HG03432 (cell line): ENCODE results near the gene PMPCB.
A peak's percentile ranks its signal among the peaks of the same experiment; 100 is the strongest.
"Not testable (repeated sequence)": the region's sequence is repeated elsewhere in the genome, so short reads cannot be mapped to it uniquely, and the experiment has no call there.

Experiments
- ATAC-seq: cut with Tn5 transposase; IDR thresholded peaks from one replicate; pipeline ENCODE4 v1.9.1; 2021; ENCODE audit warnings: mild to moderate bottlenecking, moderate library complexity; ENCODE audit not compliant: unreplicated experiment

Gene PMPCB, protein sequence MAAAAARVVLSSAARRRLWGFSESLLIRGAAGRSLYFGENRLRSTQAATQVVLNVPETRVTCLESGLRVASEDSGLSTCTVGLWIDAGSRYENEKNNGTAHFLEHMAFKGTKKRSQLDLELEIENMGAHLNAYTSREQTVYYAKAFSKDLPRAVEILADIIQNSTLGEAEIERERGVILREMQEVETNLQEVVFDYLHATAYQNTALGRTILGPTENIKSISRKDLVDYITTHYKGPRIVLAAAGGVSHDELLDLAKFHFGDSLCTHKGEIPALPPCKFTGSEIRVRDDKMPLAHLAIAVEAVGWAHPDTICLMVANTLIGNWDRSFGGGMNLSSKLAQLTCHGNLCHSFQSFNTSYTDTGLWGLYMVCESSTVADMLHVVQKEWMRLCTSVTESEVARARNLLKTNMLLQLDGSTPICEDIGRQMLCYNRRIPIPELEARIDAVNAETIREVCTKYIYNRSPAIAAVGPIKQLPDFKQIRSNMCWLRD

DNA sequence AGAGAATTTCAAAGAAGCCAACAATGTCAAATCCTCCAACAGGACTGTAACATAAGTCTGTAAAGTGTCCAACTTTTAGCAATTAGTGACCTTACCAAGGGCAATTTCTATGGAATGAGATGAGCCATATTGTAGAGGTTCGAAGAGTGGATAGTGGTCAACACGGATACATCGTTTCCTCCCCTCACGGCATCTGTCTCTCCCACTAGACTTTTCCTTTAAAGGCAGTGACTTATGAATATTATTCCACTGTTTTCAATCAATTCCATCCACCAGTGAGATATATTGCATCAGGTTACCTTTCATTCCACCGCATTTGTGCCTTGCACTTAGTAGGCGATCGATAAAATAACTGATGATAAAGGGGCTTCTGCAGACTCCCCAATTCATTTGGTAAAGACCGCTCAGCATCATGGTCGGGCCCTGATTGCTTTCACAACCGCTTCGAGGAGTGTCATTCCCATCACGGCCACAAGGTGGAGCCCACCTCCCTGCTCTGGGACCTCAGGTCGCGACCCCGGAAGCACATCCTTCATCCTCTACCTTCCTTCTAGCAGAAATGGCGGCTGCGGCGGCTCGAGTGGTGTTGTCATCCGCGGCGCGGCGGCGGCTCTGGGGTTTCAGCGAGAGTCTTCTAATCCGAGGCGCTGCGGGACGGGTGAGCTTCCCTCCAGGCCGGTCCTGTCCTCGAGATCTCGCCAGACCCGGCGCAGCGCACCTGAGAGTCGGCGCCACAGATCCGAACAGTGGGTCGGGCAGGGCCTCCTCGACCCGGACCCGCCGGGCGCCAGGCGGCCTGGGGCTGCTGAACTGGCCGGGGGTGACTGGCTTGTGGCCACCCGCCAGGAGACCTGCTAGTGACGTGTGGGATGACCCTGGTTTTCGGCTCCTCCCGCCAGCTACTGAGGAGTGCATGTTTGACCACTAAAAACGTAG lies at the start of gene PMPCB:
PMPCB (plus strand) TSS at position 535 of the 936 bp plus-strand sequence; CDS start at position 560, 25 bp downstream.
- ATAC-seq = peak; percentile 95

DNA sequence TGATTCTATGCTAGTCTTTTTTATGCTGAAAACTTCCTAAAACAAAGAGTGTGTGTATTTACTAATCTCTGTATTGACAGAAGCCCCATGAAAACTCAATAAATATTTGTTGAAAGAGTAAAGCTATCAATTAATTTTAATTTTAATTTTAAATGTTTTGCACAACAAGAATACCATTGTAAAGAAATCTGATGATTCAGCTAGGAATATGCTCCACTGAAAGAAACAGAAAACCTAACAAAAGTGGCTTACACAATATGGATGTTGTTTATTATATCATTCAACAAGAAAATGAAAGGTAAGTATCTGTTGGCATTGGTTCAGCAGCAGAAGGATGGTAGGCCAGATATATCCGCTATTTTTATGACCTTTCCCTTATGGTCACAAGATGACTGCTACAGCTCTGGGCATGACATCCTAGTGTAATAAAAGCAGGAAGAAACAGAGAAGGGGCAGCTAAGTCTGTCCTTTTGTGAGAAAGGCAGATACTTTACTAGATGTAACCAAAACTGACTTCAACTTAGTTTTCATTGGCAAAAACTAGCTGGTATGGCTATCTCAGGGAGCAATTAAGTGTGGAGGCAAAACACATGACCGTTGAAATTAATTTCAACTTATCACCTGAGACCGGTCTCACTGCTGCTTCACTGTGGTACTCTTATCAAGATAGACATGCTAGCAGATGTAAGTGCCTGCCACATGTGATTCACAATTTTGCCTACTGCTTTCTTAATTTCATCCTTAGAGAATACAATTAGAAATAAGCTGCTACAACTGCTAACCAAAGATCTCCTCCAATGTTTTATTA lies 43.3 kb upstream of the PMPCB start:
- not testable (repeated sequence) for ATAC-seq

DNA sequence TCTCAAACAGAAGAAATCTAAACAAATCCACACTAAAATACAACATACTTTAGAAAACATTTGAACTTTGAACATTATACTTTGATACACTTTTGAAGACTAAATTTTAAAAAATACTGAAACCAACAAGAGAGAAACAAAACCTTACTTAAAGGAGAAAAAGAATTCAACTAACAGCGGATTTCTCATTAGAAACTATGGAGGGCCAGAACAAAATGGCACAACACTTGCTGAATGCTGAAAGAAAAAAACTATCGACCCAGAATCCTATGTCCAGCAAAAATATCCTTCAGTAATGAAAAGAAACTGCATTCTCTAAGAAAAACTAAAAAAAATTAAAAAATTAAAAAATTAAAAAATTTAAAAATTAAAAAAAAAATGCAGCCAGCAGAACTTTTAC lies 33.2 kb upstream of the PMPCB start:
- not testable (repeated sequence) for ATAC-seq

DNA sequence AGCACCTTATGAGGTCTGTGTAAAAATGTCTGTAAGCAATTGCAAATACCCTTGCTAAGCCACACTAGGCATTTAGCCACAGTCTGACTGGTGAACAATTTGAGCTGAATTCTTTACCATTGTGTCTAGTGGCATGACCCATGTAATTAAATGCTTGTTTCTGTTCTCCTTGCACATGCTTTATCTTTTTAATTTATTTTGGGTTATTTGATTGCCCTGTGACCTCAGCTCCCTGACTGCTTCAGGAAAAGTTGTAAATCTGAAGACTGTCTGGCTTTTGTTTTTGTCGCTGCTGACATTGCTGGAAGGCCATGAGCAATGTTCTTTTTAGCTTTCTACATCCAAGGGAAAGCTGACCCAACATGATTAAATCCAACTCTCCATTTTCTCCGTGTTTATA lies 31.0 kb upstream of the PMPCB start:
- not testable (repeated sequence) for ATAC-seq

DNA sequence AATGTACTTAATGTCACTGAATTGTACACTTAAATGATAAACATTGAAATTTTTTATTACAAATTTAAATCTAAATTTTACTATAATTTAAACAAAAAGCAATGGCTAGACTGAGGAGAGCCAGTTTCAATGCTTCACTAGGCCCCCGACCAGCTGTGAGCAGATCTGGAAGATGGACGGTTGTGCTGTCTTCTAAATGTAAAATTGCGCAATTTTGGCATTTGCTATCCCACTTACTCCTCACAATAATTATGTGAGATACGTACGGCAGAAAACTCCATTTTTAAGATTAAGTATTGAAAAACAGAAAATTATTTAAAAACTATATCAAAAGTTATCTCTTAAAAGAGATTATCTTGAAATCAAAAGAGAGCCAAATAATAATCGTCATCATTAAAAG lies 23.9 kb upstream of the PMPCB start:
- not testable (repeated sequence) for ATAC-seq

DNA sequence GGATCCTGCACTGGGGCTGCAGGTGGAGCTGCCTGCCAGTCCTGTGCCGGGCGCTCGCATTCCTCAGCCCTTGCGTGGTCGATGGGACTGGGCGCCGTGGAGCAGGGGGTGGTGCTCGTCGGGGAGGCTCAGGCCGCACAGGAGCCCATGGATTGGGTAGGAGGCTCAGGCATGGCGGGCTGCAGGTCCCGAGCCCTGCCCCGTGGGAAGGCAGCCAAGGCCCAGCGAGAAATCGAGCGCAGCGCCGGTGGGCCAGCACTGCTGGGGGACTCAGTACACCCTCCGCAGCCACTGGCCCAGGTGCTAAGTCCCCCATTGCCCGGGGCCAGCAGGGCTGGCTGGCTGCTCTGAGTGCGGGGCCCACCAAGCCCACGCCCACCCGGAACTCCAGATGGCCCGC lies 22.4 kb upstream of the PMPCB start:
- ATAC-seq = not testable (repeated sequence)

DNA sequence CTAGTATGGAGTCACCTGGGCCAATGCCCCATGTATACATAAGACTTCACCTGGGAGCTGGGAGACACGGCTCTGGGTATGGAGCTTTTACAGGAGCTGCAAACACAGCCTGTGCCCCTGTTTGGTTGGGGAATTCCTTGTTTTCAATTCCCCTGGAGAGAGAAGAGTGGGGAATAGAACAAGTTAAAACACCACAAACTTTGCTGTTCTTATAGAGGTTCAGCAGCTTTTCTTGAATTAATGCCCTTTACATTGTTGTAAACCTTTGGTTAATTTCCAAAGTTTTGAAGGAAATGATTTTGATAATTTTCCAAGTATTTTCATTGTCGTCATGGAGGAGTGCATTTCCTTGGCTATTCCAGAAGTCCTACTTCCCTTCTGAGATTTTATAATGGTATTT lies 19.0 kb upstream of the PMPCB start:
- ATAC-seq = not testable (repeated sequence)

DNA sequence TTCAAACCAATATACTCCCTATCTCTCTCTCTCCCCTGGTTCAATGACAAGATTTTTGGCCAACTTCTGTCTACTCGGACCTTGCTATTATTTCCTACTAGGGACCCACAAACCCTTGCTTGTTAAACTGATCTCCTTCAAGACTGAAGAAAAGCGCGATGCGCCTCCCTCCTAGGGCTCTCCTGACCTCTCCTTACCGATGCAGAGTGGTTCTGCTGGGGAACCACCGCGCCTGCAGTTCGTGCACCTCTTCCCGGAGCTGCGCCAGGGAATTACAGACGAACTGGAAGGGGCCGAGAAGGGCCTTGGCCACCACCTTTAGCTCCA lies 17.6 kb upstream of the PMPCB start:
- ATAC-seq = peak; percentile 44

DNA sequence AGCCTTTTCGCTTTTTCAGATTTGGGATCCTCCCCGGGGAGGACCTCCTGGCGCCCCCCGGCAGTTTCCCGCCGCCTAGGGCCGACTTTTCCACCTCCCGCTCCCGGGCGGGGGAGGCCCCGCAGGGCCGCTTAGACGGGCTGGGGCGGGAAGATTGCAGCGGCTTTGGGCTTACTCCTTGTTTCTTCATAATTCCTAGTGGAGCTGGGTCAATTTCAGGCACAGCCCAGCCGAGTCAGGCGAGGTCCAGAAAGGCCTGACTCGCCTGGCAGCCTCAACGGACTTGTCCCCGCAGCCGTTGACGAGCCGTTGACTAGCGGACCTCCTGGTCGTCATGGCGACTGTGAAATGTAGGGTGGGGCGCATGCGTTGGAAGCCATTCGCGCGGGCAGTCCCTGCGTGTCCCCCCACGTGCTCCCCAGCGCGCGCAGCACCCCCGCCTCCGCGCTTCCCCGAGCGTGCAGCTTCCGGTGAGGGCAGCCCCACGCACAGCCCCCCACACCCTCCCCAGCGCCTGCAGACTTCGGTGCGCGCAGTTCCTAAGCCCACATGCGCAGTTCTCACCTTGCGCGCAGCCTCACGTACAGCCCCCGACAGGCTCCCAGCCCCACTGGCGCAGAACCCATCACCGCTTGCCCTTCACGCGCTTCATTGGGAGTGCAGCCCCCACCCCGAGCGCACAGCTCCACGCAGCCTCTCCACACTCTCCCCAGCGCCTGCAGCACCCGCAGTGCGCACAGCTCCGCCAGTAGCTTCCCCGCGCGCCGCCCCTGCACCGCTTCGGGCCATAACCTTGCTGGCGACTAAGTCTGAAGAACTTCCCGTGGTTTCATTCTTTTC lies 17.1 kb upstream of the PMPCB start:
- peak; percentile 95 for ATAC-seq

DNA sequence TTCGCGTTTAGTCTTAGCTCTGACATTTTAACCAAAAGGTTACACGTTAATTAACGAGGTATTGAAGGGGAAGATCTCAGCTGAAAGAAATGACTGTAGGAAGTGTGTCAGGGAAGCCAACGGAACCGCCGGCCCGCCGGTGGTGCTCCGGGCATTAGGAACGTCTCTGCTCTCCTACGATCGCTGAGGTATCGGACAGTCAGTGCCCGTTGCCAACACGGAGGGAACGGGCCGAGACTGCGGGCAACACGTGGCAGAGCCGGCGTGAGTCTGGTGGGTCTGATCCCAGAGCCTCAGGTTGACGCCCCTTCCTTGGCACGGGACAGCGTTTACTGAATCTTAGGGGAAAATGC lies 16.5 kb upstream of the PMPCB start:
- peak; percentile 10 for ATAC-seq

DNA sequence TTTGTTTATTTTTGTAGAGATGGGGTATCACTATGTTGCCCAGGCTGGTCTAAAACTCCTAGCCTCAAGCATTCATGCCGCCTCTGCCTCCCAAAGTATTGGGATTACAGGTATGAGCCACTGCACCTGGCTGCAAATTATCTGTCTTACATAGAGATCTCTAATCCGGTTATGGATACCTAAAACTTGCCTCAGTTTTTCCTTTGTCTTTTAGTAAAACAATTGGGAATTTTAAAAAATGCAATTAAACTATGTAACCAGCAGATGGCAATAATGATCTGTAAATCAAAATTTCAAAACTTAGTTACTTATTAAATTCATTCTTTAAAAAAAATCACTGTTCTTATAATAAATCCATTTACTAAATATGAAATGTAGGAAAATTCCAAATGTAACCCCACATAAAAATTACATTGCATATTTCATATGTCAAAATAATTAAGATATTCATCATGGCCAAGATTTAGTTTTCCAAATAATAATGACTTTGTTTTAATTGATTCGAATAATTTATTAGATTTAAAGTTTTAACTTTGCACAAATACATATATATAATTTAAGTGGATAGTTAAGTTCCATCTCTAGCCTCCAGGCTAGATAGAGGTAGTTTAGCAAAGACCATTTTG lies 14.3 kb upstream of the PMPCB start:
- ATAC-seq = not testable (repeated sequence)

DNA sequence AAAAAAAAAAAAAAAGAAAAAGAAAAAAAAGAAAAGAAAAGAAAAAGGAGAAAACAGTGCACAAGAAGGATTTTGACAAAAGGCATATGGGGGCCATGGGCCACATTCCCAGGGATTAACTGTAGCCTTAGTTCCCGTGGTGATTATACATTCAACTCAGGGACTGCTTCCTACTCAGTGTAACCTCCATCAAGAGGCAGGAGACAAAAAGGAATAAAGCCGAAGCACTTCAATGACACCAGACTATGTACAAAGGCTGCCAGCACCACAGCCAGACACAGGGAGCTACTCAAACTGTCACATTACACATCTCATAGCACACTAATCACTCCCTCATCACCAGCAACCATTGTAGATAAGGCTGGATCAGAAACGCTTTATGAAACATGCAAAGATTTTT lies 5.1 kb upstream of the PMPCB start:
- ATAC-seq = no peak

DNA sequence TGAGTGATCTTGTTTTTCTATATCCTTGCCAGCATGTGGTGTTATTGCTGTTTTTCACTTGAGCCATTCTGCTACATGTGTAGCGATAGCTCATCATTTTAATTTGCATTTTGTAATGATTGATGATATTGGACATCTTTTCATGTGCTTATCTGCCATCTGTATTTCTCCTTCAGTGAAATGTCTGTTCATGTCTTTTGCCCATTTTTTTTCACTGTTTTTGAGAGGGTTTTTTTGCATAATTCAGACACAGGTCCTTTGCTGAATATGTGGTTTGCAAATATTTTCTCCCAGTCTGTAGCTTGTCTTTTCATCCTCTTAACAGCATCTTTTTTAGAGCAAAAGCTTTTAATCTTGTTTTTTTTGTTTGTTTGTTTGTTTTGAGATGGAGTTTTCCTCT lies 3.7 kb upstream of the PMPCB start:
- ATAC-seq = no peak

DNA sequence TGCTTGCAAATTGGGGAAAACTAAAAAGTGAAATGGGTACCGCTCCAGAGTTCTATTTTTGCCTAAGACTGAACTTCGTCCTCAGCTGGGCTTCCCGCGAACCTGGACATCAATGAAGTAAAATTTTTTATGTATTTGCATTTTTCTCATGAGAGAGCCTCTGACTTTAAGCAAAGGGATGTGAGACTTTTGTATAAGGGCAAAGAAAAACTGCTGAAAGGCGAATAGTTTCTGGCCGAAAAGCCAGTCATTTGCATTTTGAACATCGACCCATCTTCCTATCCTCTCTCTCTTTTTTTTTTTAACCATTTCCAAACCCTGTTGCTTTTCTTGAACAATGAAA lies 573 bp downstream of the PMPCB start:
- no peak for ATAC-seq

DNA sequence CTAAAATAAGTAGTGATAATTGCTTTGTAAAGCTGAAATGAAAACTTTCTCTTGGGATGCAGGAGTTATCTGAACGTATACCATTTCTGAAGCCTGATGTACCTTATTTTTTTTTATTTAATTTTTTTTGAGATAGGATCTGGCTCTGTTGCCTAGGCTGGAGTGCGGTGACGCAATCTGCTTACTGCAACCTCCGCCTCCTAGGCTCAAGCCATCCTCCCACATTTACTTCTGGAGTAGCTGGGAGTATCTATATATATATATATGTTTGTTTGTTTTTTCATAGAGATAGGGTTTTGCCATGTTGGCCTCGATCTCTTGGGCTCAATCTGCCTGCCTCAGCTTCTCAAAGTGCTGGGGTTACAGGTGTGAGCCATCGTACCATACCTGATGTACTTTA lies 2.4 kb downstream of the PMPCB start:
- ATAC-seq = no peak

DNA sequence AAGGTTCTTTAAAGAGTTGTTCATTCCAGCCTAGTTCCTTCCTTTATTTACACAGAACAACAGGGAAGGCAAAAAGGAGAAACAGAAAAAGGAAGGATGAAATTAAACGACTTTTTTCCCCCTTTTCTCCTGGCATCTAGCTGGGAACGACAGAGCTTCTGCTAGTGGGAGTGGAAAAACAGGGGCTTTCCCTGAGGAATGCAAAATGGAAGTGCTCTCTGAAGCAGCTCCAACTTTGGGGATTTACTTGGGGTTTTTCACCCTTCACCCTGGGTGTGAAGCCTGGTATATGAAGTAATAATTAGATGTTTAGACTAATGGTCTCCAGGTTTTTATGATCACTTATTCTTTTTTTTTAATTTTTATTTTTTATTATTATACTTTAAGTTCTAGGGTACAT lies 4.2 kb downstream of the PMPCB start:
- ATAC-seq = no peak

DNA sequence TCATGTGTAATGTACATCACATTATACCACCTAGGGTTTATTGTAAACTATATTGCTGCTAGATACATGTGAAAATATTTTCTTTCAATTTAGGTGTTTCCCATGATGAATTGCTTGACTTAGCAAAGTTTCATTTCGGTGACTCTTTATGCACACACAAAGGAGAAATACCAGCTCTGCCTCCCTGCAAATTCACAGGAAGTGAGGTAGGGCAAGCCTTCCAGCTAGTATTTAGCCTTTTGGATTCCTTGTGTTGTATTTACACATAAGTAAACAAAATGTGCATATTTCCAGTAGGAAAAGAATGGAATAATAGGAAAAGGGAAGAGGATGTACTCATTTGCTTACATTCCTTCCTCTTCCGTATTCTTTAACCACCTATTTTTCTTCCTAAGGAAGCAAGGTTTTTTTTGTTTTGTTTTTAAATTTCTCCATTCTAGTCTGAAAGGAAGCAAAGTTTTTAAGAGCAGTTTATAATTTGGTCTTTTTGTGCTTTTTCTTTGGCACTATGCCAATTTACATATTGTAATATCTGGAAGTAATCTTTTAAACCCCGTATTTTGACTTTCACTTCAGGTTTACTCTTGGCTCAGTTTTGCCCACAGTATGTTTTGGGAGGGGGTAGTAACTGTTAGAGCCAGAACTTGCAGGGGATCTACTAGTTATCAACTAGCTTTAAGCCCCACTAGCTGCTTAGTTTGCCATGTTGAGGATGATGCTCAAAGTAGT lies 10.4 kb downstream of the PMPCB start:
- no peak for ATAC-seq

DNA sequence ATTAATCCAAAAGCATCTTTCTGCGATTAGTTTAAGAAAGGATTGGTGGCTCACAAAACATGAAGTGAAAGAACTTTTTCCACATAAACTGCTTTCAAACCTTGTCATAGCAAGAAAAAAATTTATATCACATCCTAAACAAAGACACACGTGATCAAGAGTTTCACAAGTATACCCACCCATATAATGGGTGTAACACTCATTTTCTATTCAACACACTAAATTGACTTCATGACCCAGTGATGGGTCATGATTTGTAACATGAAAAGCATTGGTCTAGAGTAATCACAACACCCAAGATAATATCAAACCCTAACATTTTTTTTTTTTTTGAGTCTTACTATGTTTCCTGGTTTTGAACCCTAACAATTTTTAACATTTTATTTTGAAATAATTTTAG lies 17.6 kb downstream of the PMPCB start:
- ATAC-seq = no peak

DNA sequence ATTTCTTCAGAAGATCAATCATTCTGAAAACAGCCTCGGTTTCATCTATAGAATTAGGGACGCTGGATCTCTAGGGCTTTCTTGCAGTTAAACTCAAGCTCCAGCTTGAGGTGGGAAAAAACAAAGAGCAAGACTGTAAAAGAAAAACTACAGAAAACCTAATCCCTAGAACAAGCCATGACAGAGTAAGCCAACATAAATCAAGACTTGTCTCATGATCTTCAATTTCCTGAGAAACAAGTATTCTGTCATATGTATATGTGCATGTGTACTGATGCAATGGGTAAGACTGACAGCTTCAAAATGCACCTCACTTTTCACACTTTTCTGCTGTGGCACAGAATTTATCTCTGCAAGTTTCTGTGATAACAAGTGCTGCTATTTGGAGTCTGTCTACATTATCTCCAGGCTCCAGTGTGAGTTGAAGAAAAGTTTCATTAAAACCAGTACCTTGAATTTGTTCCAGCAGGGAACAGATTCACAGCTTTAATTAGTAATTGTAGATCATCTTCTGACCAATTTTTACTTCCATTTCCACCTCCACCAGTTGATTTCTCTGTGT lies 19.2 kb downstream of the PMPCB start:
- no peak for ATAC-seq
